ENCODE data around the gene RBM33.

The RBM33 gene

GRCh38 chr7:155824227-155824886, 179.9 kb downstream of the RBM33 start:
- H2BK15ac ChIP-seq (ENCODE audit: low read length) = no peak overlapping the region
- H3K23ac ChIP-seq (ENCODE audit: low read depth, low read length, poor library complexity) = no peak overlapping the region
- H2BK120ac ChIP-seq (ENCODE audit: low read depth, low read length) = no peak overlapping the region
- no peak overlapping the region for H4K91ac ChIP-seq (ENCODE audit: low read depth, low read length, poor library complexity)
- no CpG with 5 or more reads among the region's 17 CpGs for WGBS, 2 donors (ENCODE audit: extremely low coverage in 2 of 2, insufficient read length in 2 of 2, insufficient replicate concordance in 1 of 2)
- no peaks in the 10 kb centered on the region for H3K79me1 ChIP-seq (ENCODE audit: low read depth, low read length)
- H3K9me3 ChIP-seq (replicated peaks in 1 of 2; ENCODE audit: control insufficient read depth in 2 of 2, insufficient read depth in 1 of 2, low read depth in 1 of 2, low read length in 2 of 2) = peaks cover 0 to 2% of the 10 kb centered on the region in 2 donors
- H3K4me3 ChIP-seq (ENCODE audit: low read length in 2 of 2) = no peak overlapping the region
- H2AFZ ChIP-seq (ENCODE audit: low read length) = no peak overlapping the region
- H3K9ac ChIP-seq (ENCODE audit: low read depth, low read length, poor library complexity) = no peak overlapping the region
- H3K4ac ChIP-seq (ENCODE audit: low read length) = no peak overlapping the region
- DNase-seq (ENCODE audit: low spot score) = no peak
- no peaks in the 10 kb centered on the region for H3K4me1 ChIP-seq (ENCODE audit: control insufficient read depth in 2 of 2, insufficient read depth in 1 of 2, low read depth in 1 of 2, low read length in 2 of 2)
- H4K8ac ChIP-seq (ENCODE audit: low read depth, low read length) = no peak overlapping the region
- no peak overlapping the region for H3K27ac ChIP-seq (replicated peaks; ENCODE audit: low read length)
- H3K27me3 ChIP-seq (ENCODE audit: control insufficient read depth in 3 of 3, insufficient read depth in 3 of 3, low read depth in 1 of 3, low read length in 3 of 3) = peaks cover 0 to 59% (median 0%) of the 10 kb centered on the region in 3 experiments
- H2BK5ac ChIP-seq (ENCODE audit: low read length) = no peak overlapping the region
- no peak overlapping the region for H3K14ac ChIP-seq (ENCODE audit: low read length)
- no peak overlapping the region for H3K4me2 ChIP-seq (ENCODE audit: insufficient read depth, low read length, poor library complexity, severe bottlenecking)
- no peak overlapping the region for H2BK12ac ChIP-seq (ENCODE audit: low read length)
- no peak overlapping the region for H2AK5ac ChIP-seq (ENCODE audit: low read depth, low read length)
- H3K36me3 ChIP-seq (replicated peaks in 1 of 2; ENCODE audit: control insufficient read depth in 2 of 2, insufficient read depth in 2 of 2, low read length in 2 of 2) = no peaks in the 10 kb centered on the region
- no peak overlapping the region for H3K18ac ChIP-seq (ENCODE audit: low read length)

GRCh38 chr7:155825336-155825735, 180.9 kb downstream of the RBM33 start:
- Histone ChIP-seq H3K36me3 (replicated peaks in 1 of 2; ENCODE audit: control insufficient read depth in 2 of 2, insufficient read depth in 2 of 2, low read length in 2 of 2) (no peaks in the 10 kb centered on the region), H3K4ac (ENCODE audit: low read length) (no peak overlapping the region), H3K14ac (ENCODE audit: low read length) (no peak overlapping the region), H3K27ac (replicated peaks; ENCODE audit: low read length) (no peak overlapping the region), H3K4me1 (ENCODE audit: control insufficient read depth in 2 of 2, insufficient read depth in 1 of 2, low read depth in 1 of 2, low read length in 2 of 2) (no peaks in the 10 kb centered on the region), H3K9ac (ENCODE audit: low read depth, low read length, poor library complexity) (no peak overlapping the region), H3K27me3 (ENCODE audit: control insufficient read depth in 3 of 3, insufficient read depth in 3 of 3, low read depth in 1 of 3, low read length in 3 of 3) (peaks cover 0 to 57% (median 0%) of the 10 kb centered on the region in 3 experiments), H3K79me1 (ENCODE audit: low read depth, low read length) (no peaks in the 10 kb centered on the region), H3K9me3 (replicated peaks in 1 of 2; ENCODE audit: control insufficient read depth in 2 of 2, insufficient read depth in 1 of 2, low read depth in 1 of 2, low read length in 2 of 2) (peaks cover 0 to 3% of the 10 kb centered on the region in 2 donors), H2BK15ac (ENCODE audit: low read length) (no peak overlapping the region), H3K4me3 (ENCODE audit: low read length in 2 of 2) (no peak overlapping the region), H2AFZ (ENCODE audit: low read length) (no peak overlapping the region), H2AK5ac (ENCODE audit: low read depth, low read length) (no peak overlapping the region), H3K23ac (ENCODE audit: low read depth, low read length, poor library complexity) (no peak overlapping the region), H3K18ac (ENCODE audit: low read length) (no peak overlapping the region), H2BK120ac (ENCODE audit: low read depth, low read length) (no peak overlapping the region), H4K8ac (ENCODE audit: low read depth, low read length) (no peak overlapping the region), H4K91ac (ENCODE audit: low read depth, low read length, poor library complexity) (no peak overlapping the region), H2BK5ac (ENCODE audit: low read length) (no peak overlapping the region), H3K4me2 (ENCODE audit: insufficient read depth, low read length, poor library complexity, severe bottlenecking) (no peak overlapping the region), H2BK12ac (ENCODE audit: low read length) (no peak overlapping the region)
- DNase-seq (ENCODE audit: low spot score) = no peak
- no CpG with 5 or more reads among the region's 3 CpGs for WGBS, 2 donors (ENCODE audit: extremely low coverage in 2 of 2, insufficient read length in 2 of 2, insufficient replicate concordance in 1 of 2)

DNA sequence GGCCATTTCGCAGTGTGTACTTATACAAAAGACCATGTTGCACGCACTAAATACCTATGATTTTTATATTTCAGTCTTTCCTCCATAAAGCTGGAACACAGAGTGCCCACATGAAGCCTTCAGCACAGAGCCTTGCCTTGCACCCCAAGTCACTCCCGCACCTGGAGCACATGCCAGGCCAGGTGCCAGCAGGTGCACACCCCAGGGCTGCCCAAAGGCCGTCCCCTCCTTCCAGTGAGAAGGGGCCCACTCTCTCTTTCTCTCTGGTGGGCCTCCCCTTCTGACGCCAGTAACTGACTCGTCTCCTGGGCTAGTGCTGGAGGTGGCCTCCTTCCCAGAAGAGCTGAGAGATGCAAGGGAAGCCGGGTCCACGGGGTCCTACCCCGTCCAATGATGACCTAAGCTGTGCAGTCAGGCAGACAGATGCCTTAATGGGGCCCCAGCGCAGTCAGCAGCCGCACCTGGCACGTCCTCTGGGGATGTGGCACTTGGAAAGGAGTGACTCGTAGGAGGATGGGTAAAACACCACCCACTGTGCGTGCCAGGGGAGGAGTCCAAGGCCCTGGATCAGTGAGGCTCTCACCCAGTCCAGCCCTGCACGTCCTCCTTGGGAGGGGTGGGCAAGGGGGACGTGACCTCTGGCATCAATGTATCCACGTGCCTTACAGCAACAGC, 185.5 kb downstream of the RBM33 start:
- Histone ChIP-seq H2BK12ac (ENCODE audit: low read length) (no peak overlapping the region), H3K4ac (ENCODE audit: low read length) (no peak overlapping the region), H3K9ac (ENCODE audit: low read depth, low read length, poor library complexity) (no peak overlapping the region), H3K27ac (replicated peaks; ENCODE audit: low read length) (no peak overlapping the region), H3K79me1 (ENCODE audit: low read depth, low read length) (no peaks in the 10 kb centered on the region), H2AFZ (ENCODE audit: low read length) (no peak overlapping the region), H2BK120ac (ENCODE audit: low read depth, low read length) (no peak overlapping the region), H3K27me3 (ENCODE audit: control insufficient read depth in 3 of 3, insufficient read depth in 3 of 3, low read depth in 1 of 3, low read length in 3 of 3) (peaks cover 0 to 51% (median 0%) of the 10 kb centered on the region in 3 experiments), H3K14ac (ENCODE audit: low read length) (no peak overlapping the region), H2AK5ac (ENCODE audit: low read depth, low read length) (peak overlapping the region; percentile 81), H2BK5ac (ENCODE audit: low read length) (no peak overlapping the region), H4K8ac (ENCODE audit: low read depth, low read length) (no peak overlapping the region), H3K4me1 (ENCODE audit: control insufficient read depth in 2 of 2, insufficient read depth in 1 of 2, low read depth in 1 of 2, low read length in 2 of 2) (peaks cover 0 to 2% of the 10 kb centered on the region in 2 donors), H3K23ac (ENCODE audit: low read depth, low read length, poor library complexity) (peak overlapping the region; percentile 44), H4K91ac (ENCODE audit: low read depth, low read length, poor library complexity) (peak overlapping the region; percentile 74), H3K9me3 (replicated peaks in 1 of 2; ENCODE audit: control insufficient read depth in 2 of 2, insufficient read depth in 1 of 2, low read depth in 1 of 2, low read length in 2 of 2) (peaks cover 0 to 3% of the 10 kb centered on the region in 2 donors), H2BK15ac (ENCODE audit: low read length) (peak overlapping the region; percentile 19), H3K4me2 (ENCODE audit: insufficient read depth, low read length, poor library complexity, severe bottlenecking) (no peak overlapping the region), H3K4me3 (ENCODE audit: low read length in 2 of 2) (no peak overlapping the region), H3K36me3 (replicated peaks in 1 of 2; ENCODE audit: control insufficient read depth in 2 of 2, insufficient read depth in 2 of 2, low read length in 2 of 2) (no peaks in the 10 kb centered on the region), H3K18ac (ENCODE audit: low read length) (peak overlapping the region; percentile 61)
- no peak for DNase-seq (ENCODE audit: low spot score)
- no CpG with 5 or more reads among the region's 17 CpGs for WGBS, 2 donors (ENCODE audit: extremely low coverage in 2 of 2, insufficient read length in 2 of 2, insufficient replicate concordance in 1 of 2)
